GM18499 (cell line): ENCODE data around the gene COG2.

Experiments
- ATAC-seq: cut with Tn5 transposase; IDR thresholded peaks from one replicate; pipeline ENCODE4 v1.9.1; 2021; ENCODE audit warnings: moderate number of reproducible peaks; ENCODE audit not compliant: insufficient read depth, unreplicated experiment

Gene COG2

DNA sequence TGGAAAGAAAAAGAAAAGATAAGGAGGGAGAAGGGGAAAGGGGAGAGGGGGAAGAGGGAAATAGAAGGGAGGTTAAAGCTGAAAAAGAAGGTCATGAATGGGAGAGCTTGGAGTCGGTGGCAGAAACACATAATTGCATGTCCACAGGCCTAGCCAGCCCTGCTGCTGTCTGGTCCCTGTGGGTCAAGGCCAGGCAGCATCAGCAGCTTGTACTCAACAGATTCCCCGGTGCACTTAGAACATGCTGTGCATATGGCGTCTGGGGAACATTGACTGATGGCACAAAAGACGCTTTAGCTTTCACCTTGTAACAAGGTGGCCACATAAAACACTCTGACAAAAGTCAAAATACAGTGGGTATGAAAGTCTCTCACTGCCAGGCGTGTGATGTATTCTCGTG lies 25.9 kb downstream of the COG2 start:
- no peak for ATAC-seq

DNA sequence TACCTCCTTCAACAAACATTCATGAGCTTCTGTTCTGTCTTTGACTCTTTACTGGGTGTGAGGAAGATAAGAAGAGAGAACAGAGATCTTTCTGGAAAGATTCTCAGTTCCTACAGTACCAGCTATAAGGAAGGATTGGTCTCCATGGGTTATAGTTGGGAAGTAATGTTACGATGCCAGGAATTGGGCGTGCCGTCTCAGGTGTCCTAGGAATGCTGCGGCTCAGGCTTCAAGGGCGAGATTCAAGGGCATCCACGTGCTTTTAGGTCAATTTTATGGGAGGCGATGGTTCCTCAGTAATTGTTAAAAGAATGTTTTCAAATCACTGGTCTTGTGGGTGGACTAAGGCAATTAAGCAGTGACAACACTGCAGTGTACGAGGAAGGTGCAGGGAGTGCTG lies 27.3 kb downstream of the COG2 start:
- ATAC-seq = no peak

DNA sequence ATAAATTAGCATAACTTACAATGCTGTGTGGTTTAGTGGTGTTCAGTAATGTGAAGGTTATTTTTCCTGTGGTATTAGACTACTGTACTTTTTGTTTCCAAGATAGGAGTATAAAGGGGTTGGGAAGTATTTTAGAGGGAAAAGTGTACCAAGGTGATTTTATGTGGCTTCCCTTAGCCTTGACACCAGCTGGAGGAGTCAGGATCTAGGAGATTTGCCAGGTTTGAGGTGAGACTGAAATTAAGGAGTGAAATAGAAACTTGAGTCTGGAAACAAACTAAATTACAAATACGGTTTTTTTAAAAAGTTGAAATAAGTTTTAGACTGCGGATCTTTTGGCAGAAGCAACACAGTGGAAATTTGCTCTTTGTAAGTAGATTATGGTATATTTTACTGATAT lies 32.3 kb downstream of the COG2 start:
- no peak for ATAC-seq

DNA sequence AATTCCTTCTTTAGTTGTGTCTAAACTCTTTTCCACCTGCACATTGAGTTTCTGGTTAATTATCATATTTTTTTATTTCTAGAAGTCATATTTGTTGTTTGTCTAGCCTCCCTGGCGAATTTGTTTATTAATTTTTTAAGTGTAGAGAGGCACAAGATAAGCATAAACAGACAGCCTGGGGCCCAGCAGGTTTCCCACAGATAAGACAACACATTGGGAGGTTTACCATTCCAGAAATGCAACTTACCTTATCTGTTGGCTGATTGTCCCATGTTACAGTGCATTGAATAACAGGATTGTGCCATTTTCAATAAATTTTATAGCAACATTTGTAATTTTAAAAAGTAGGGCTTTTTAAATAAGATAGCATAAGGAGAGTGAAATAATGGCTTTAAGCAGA lies 34.9 kb downstream of the COG2 start:
- no peak for ATAC-seq

DNA sequence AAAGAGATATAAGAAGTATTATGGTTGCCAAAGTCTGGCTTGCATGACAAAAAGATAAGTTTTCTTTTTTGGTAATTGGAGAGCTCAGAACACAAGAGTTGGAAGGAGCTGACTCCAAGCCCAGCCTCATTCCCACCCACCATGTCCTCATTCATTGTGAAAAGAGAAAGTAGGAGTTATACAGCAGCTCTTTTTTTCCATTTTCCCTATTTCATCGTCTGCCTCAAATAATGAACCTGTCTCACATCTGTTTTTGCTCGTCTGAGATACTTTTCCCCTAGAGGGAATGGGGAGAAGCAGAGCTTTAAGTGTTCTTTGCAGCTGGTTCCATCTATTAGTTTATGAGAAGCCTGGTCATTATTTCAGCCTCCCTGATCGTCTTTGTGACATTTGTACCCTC lies 36.9 kb downstream of the COG2 start:
- no peak for ATAC-seq

DNA sequence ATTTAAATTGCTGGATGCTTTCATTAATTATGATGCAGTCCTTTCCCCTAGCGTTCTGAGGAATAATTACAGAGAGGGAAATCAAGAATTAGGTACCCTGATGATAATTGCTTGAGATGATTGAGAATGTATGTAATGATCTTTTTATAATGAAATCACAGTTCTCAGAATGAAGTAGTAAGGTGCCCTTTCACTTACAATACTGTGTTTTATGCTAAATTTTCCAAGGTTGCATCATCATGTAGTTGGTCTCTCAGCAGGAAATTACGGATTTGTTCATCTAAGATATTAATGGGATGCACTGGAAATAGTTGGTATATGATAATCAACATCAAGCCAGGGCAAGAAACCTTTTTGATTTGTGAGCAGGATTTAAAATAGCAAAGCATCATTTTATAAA lies 37.5 kb downstream of the COG2 start:
- no peak for ATAC-seq

DNA sequence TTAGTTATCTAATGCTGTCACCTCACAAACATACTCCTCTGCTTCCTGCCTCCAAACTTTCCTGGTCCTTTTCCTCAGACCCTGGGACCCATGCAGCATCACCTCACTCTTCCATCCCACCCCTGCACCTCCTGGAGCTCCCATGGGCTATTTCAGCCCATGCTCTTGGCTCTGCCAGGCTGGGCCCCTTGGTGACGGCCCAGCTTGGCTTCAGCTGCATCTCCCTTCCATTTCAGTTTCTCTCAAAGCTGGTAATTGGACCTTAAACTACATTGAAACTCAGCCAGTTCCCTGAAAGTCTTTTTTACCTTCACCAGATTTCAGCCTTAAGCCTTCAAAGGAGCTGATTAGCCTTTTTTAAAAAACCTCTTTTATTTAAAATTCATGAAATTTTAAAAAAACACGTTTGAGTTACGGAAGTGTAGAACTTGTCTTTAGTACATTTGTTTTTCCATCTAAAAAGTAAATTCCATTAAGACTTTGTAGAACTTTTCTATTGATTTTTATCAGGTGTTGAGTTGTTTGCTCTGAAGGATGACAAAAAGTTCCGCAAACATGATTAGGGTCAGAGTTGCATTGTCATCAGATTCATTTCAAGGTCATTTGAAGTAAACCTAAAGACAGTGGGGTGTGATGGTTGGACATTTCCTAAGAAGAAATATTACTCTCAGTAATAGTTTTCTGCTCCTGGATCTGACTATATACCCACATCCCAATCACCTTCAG lies 38.2 kb downstream of the COG2 start:
- ATAC-seq = no peak

DNA sequence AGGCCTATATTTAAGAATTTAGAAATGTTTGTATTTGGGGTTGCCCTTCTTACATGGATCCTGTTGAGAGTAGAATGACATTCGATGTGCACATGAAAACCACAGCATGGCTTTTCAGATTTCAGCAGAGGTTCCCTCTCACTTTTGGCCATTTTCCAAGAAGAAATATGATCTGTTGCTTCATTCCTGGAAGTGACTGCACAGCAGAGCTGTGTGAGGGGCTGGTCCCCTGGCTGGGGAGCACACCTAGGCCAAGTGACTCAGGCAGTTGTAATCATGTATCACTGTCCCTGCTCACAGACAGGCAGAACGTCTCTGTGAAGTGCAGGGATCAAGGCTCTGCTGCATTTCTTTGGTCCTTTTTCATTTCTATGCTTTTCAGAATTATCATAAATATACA lies 39.3 kb downstream of the COG2 start:
- no peak for ATAC-seq

DNA sequence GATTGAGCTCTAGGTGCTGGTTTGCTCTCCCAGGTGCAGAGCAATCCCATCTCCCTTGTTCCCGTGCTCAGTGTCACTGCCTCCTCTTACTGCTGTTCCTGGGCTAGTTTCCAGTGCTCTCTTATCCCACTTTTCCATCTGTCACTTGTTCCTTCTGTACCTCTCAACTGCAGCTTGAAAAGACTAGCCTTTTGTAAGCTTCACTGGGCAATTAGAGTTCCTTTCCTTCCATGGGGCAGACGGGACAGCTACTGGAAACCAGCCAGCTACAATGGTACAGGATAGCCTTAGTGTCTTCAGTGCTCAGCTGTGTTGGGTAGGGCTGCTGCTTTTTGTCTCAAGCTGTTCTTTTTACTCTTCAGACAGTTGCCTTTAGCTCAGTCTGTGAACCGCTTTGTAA lies 40.0 kb downstream of the COG2 start:
- no peak for ATAC-seq

DNA sequence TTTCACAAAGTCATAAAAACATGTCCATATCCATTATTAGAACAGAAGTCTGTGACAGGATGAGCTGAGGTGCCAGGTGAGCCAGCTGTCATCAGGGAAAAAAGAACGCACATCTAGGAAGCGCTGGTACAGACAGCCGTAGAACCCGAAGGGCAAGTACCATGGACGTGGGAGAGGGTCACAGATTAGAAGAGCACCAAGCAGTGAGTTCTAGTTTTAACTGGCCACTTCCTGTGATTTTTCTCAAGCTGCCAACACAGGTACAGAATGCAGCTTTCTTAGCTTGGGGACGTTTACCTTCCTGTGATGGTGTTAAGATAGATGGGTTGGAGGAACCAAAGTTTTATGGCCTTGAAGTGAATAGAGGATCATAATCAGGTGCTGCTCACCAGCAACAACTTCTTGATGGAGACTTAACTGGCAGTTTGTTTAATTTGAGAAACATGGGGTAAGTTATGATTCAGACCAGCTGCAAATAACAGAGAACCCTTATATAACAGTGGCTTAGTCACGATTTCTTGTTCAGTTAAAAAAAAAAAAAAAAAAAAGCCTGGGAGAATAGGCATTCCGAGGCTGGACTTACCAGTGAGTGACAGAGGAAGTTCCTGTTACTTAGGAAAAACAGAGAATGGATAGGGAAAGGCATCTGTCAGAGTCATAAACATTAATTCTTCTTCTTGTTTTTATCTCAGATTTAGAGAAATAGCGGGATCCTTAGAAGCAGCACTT lies 40.8 kb downstream of the COG2 start:
- no peak for ATAC-seq

DNA sequence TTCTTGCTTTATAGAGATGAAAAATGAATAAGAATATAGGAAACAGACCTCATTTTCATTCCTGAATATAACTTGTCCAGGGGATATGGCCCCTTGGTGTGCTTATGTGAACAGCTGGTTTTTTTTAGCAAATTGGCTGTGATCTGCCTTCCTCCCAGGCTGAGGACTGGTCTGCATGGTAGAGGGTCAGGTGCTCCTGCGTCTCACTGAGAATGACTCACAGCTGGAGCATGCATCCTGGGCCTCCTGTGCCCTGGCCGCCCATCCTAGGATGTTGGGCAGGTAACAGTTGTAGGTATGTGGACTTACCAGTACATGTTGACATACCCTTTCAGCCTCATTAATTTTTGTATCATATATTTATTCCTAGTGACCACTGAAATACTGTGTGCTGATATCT lies 41.9 kb downstream of the COG2 start:
- no peak for ATAC-seq

DNA sequence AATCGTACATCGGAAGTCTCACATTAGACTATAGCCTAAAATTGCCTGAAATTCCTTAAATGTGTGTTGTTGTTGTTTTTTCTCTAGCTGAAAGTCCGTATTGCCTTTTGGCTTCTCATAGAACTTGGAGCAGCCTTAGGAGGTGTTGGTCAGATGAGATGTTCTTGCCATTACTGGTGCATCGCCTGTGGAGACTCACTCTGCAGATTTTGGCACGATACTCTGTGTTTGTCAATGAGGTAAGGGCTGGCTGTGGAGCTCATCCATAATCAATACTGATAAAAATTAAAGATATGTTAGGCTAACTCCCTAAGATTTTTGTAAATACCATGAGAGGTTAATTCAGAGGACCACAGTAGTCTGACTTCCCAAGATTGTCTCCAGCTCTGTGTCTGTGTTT lies 42.7 kb downstream of the COG2 start:
- no peak for ATAC-seq

DNA sequence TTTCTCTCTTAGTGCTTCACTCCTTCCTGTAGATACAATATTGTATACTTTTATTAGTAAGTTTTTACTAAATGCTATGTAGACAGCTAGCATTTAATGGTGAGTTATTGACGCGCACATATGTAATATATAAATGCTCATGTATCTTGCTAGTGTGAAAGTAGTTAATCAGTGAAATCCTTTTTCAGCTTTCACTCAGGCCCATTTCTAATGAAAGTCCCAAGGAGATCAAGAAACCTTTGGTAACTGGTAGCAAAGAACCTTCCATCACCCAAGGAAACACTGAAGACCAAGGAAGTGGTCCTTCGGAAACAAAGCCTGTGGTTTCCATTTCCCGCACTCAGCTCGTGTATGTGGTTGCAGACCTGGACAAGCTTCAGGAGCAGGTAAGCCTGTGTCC lies 44.5 kb downstream of the COG2 start:
- ATAC-seq = no peak

DNA sequence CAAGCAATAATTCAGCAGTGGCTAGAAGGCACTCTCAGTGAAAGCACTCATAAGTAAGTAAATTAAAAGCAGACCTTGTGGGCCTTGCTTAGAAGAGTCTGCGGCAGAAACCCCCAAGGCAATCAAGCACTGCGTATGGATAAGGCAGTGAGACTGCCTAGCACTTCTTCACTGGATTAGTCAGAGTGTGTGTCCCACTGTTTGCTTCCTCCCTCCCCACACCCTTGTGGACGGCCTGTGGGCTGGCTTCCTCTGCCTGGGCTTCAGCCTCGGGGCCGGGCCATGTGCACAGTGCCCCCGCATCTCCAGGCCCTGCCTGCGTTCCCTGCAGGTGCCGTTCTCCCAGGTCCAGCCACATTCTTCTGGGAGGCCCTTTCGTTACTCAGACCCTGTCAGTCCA lies 47.8 kb downstream of the COG2 start:
- no peak for ATAC-seq

DNA sequence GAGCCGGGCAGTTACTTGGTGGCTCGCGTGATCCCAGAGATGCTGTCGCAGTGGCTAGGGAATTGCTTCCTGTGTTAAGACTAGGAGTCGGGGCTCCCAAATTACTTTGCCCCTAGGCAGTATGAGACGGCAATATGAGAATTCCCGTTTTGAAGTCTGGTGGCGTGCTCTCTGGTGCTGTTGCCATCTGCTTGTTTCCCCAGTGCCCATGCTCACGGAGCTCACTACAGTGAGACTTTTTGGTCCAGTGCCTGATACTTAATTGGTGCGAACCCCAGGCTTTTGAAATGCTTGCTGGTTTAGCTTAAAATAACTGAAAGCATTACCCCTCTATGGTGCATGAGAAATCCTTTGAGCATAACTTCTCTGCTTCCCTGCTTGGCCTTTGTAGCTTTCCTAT lies 49.3 kb downstream of the COG2 start:
- ATAC-seq = no peak

DNA sequence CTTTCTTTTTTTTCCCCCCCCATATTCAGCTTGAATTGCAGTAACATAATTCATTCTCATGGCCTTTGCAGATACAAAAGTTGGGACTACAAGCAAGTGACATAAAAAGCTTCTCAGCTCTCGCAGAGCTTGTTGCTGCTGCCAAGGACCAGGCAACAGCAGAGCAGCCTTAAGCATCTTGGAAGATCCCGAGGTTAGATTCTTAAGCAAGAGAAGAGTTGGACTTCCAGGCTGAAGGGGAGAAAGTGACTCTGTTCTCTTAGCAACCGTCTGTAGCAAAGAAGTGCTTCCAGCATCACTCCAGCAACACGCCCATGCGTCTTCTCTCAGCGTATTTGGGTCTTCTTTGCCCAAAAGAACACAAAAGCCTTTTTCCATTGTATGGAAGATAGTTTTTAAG lies 50.9 kb downstream of the COG2 start:
- ATAC-seq = no peak

DNA sequence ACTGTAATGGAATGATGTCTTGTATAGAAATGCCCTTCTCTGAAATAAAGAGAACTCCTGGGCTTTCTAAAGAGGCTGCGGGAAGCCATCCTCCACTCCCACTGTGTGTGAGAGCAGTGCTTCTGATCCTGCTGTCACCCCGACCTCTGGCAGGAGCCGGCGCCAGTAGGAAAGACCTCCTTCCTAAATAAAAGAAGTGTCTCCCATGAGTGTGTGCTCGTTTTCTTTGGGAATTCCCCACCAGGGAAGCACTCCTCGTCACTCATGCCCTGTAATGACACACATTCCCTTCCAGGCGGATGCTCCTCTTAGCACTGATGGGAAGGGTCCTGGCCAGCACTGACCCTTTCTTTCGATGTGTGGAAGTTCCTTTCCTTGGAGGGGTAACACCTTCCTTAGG lies 51.5 kb downstream of the COG2 start:
- no peak for ATAC-seq

DNA sequence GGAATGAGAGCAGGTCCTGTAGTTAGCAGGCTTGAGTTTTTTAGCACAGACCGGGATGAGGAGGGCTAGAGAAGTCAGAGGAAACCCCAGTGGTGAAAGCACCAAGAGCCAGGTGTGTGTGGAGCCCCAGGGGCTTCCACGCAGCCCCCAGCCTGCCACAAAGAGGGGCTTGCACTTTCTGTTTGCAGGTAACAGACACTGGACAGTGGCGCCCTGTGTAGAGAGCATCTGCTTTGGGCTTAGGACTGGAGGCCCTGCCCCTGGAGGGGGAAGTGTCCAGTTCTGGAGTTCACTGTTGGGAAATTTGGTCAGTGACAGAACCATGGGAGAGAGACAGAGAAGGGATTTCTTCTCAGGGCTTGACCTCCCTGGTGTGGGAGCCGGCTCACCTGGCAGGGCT lies 52.2 kb downstream of the COG2 start:
- no peak for ATAC-seq

DNA sequence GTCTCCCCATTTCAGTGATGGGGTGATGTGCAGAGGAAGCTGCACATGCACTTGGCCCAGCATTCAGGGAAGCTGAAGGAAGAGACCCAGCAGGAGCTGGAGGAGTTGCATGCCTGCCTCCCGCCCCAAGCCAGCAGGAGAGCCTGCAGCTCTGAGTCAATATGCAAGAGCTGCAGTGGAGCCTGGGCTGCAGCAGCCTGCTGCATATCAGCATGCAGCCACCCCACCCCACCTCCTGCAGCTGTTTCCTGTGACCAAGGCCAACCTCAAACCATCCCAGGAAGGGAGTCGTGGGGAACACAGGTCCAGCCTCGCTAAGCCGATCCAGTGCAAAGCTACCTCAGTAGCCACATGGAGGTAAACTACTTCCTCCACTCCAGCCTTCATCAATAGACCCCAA lies 52.7 kb downstream of the COG2 start:
- ATAC-seq = no peak

DNA sequence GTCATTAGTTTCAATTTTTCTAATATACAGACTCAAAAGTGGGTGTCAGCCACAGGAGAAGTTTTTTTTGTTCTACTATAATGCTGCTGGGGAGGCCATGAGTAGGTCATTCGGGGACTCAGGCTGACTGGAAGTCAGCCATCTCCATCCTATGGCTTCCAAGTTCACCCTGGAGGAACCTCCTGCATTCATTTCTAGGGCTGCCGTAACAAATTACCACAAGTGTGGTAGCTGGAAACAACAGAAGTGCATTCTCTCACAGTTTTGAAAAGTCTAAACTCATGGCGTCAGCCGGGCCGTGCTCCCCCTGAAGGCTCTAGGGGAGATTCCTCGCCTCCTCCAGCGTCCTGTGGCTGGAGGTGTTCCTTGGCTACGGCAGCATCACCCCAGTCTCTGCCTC lies 53.9 kb downstream of the COG2 start:
- no peak for ATAC-seq

DNA sequence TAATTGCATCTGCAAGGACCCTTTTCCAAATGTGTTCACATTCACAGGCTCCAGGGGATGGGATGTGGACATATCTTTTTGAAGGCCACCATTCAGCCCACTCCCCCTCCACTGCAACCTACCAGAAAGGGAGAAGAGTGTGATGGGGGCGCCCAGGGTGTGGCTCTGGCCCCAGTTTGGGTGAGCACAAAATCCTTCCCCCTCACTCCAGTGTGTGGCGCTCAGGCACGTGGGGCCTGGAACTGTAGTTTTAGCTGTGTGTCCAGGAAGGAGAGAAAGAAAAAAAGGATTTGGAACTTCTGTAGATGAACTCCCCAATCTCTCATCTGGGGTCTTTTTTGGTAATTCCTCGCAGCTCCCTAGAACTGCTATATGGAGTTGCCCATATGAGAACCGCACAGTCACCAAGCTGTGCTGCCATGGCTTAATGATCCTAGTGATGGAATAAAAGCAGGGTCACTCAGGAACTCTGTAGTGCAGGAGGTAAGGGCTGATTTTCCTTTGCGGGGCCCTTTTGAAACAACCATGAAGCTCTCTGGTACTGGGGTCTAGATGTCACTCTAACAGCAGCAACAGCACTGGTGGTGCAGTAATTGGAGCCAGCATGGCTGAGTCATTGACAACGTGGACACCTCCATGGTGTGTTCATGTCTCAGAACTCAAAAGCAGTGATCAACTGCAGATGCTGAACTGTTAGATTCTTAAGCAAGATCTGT lies 54.6 kb downstream of the COG2 start:
- ATAC-seq = no peak

DNA sequence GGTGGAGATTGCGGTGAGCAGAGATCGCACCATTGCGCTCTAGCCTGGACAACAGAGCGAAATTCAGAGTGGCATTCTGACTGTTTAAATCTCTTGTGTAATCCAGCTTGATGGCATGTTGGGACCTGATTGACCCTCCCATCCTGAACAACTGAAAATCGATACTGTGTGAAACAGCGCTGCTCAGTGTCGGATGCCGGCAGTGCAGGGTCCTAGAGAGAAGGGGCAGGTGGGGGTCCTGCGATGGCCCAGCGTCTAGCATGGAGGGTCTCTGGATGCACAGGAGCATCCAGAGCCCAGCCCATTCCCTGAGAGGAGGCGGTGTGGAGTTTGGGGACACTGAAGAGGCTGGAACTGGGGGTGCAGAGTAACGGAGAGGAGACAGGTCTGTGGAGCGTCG lies 55.8 kb downstream of the COG2 start:
- no peak for ATAC-seq
